Retinal pigment epithelial cell (primary cell): ENCODE results near the gene NDUFB7.
"Not testable (repeated sequence)": the region's sequence is repeated elsewhere in the genome, so short reads cannot be mapped to it uniquely, and the experiment has no call there.

Experiments
- DNase-seq: peaks from one replicate; pipeline ENCODE4 v3.0.0-alpha.2; 2010; ENCODE audit warnings: low read depth
- H3K4me3 ChIP-seq: 2 replicates; pipeline ENCODE4 v1.5.1; 2011; ENCODE audit warnings: mild to moderate bottlenecking, low read length, control low read depth, moderate library complexity
- TF ChIP-seq, protein P1 (sequence below): conservative IDR thresholded peaks from 2 replicates; pipeline ENCODE4 v1.5.1; 2011; ENCODE audit warnings: low read depth, low read length, control low read depth, inconsistent platforms

NDUFB7 gene

DNA sequence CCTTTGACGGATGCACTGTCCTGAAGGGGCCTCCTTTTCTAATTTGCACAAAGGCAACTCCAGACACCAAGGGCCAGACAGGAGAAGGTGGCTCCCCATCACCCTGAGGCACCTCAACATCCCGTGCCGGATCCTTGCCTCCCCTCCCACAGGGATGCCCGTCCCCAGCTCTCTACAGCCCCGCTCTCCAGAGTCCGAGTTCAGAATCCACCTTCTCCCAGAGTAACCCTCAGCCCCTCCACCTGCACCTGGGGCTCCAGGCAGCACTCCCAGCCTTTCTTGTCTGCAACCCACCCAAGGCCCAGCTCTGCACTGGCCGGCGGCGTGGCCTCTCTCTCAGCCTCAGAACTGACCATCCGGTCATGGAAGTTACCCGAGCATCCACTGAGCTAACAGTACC lies 4.8 kb downstream of the NDUFB7 start:
- no peak for DNase-seq
- H3K4me3 ChIP-seq = no peak overlapping the region
- TF ChIP-seq, protein P1, sequence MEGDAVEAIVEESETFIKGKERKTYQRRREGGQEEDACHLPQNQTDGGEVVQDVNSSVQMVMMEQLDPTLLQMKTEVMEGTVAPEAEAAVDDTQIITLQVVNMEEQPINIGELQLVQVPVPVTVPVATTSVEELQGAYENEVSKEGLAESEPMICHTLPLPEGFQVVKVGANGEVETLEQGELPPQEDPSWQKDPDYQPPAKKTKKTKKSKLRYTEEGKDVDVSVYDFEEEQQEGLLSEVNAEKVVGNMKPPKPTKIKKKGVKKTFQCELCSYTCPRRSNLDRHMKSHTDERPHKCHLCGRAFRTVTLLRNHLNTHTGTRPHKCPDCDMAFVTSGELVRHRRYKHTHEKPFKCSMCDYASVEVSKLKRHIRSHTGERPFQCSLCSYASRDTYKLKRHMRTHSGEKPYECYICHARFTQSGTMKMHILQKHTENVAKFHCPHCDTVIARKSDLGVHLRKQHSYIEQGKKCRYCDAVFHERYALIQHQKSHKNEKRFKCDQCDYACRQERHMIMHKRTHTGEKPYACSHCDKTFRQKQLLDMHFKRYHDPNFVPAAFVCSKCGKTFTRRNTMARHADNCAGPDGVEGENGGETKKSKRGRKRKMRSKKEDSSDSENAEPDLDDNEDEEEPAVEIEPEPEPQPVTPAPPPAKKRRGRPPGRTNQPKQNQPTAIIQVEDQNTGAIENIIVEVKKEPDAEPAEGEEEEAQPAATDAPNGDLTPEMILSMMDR = no peak

DNA sequence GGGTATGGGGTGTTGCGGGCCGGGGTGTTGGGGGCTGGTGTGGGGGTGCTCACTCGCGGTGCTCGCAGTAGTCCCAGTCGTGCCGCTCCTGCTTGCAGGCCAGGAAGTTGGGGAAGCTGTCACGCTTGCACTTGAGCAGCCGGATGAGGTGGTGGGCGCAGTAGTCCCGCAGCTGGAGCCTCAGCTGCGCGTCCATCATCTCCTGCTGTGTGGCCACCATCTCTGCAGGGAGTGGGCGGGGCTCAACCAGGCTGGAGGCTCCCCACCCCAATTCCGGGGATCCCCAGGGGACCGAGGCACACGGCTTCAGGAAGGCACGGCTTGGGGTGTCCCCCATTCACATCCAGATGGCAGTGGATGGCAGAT lies 5.2 kb downstream of the NDUFB7 start:
- TF ChIP-seq, protein P1 = no peak
- H3K4me3 ChIP-seq = no peak overlapping the region
- no peak for DNase-seq

DNA sequence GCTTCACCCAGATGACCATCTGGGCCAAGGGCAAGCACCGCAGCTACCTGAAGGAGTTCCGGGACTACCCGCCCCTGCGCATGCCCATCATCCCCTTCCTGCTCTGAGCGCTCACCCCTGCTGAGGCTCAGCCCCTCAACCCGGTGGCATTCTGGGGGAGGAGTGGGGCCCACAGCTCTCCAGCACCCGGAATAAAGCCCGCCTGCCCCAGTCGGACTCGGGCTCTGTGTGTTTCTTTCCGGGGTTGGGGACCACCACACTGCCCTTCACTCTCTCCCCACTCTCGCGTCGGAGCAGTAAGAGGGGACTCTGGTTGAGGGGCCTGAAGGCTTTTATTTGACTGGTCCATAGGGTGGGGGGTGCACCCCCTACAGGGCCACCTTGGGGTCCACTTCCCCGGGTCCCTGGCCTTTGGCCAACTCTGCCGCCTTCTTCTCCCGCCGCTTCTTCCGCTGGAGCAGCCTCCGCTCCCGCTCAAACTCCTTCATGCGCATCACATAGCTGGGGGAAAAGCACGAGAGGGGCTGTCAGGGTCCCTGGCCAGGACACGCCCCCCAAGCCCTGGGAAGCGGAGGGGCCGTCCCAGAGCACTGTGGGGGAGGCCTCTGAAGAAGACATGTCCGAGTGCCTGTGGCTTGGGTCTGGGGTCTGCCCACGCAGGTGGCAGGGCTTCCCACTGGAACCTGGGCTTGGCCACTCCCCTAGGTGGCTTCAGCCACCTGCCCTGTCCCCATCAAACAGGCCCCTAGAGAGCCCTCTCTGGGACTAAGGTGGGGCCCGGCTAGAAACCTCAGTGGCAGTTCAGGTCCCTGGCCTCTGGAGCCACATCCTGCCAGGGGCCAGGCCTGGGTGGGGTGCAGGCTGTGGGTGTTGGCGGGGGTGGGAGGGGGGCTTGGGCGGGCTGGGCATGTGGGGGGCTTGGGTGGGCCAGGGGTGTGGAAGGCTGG lies 5.8 kb downstream of the NDUFB7 start:
- TF ChIP-seq, protein P1 = no peak
- H3K4me3 ChIP-seq = no peak overlapping the region
- no peak for DNase-seq

DNA sequence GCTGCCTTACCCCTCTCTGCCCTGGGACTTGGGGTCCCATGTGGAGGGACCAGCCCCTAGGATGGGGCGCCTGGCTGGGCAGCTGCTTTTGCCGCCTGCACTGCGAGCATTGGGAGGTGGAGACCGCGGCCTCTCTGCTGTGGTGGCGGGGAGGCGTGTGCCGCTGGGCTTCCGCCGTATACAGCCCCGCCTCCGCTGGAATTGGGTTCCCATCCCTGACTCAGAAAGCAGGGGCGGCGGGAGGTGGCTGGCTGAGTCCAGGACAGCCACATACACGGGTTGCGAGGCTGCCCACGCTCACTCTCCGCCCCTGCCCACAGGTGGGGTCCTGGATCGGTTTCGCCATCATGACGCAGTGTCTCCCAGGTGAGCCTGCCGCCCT lies 6.6 kb downstream of the NDUFB7 start:
- TF ChIP-seq, protein P1 = no peak
- H3K4me3 ChIP-seq = no peak overlapping the region
- no peak for DNase-seq

DNA sequence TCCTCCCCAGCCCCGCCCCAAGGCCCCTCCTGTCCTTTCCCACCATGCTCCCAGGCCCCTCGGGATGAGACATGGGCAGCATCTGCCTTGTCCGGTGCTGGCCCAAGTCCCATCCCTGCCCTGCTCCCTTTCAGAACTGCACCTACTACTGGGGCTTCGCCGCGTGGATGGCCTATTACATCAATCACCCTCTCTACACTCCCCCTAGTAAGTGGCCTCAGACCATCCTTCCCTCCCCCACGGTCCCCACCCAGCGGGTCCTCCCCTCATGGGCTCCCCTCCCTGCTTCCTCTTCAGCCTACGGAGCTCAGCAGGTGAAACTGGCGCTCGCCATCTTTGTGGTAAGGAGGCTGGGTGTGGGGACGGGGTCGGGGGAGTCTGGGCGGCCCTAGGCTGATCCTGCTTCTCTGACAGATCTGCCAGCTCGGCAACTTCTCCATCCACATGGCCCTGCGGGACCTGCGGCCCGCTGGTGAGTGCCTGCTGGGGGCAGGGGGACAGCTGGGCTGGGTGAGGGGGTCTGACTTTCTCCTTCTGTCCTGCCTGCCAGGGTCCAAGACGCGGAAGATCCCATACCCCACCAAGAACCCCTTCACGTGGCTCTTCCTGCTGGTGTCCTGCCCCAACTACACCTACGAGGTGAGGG lies 7.1 kb downstream of the NDUFB7 start:
- not testable (repeated sequence) for H3K4me3 ChIP-seq, DNase-seq

DNA sequence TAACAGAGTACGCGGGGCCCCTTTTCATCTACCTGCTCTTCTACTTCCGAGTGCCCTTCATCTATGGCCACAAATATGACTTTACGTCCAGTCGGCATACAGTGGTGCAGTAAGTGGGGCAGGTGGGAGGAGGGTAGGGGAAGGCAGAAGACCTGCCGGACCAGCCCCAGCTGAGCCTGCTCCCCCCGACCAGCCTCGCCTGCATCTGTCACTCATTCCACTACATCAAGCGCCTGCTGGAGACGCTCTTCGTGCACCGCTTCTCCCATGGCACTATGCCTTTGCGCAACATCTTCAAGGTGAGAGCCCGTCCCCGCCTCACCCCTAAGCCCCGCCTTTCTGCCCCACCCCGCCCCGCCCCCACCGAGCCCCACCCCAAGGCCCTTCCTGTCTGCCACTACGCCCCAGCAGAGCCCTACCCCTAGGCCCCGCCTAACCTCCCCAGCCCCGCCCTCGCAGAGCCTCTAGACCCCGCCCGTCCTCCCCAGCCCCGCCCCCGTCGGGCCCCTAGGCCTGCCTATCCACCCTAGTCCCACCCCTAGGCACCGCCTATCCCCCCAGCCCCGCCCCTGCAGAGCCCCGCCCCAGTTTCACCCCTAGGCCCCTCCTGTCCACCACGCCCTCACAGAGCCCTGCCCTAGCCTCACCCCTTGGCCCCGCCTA lies 7.7 kb downstream of the NDUFB7 start:
- H3K4me3 ChIP-seq = no peak overlapping the region
- DNase-seq = no peak
- TF ChIP-seq, protein P1 = no peak

DNA sequence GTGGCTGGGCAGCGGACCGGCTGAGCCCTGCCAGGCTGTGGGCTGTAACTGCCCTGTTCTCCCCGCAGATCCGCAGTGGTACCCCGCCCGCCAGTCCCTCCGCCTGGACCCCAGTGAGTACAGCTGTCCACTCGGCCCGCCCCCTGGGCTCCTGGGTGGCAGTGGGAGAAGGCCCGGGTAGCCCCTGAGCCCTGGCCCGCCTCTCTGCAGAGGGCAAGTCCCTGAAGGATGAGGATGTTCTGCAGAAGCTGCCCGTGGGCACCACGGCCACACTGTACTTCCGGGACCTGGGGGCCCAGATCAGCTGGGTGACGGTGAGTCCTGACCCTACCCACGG lies 8.3 kb downstream of the NDUFB7 start:
- TF ChIP-seq, protein P1 = no peak
- DNase-seq = no peak
- no peak overlapping the region for H3K4me3 ChIP-seq
